Measurements from ENCODE around the gene EFNA3.

EFNA3 gene, protein sequence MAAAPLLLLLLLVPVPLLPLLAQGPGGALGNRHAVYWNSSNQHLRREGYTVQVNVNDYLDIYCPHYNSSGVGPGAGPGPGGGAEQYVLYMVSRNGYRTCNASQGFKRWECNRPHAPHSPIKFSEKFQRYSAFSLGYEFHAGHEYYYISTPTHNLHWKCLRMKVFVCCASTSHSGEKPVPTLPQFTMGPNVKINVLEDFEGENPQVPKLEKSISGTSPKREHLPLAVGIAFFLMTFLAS

DNA sequence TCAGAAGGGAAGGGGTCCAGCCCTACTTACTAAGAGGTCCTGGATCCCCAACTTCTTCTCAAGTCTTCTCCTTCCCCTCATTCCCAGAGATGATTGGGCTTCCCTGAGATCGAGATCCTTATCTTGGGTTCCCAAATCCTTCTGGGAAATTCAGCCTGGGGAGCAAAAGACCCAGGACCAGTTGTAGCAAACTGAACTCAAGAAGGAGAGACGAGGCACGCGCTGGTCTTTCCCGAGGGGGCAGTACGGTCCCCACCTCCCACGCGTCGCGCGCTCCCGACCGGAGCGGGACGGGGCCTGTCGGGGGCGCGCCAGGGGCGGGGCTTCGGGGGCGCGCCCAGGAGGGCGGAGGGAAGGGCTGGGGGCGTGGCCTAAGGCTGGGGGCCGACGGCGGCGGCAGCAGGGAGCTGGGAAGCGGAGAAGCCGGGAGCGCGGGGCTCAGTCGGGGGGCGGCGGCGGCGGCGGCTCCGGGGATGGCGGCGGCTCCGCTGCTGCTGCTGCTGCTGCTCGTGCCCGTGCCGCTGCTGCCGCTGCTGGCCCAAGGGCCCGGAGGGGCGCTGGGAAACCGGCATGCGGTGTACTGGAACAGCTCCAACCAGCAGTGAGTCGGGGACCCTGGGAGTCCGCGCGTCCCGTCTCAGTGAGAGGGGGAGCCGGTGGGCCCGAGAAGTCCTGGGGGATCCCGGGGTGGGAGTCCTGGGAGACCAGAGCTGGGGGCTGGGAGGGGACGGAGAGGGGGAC, at the start of gene EFNA3:
Gene EFNA3, plus strand, starts transcription at position 369 of the 741 bp plus-strand sequence. Its CDS starts 105 bp downstream, at position 474.
- in situ Hi-C loops (cut with MboI; ENCODE audit: low sequenced_read_pairs): loop anchor here (10.0 kb wide), 1 partner anchor 184 kb away; no protein-coding TSS in a partner anchor

DNA sequence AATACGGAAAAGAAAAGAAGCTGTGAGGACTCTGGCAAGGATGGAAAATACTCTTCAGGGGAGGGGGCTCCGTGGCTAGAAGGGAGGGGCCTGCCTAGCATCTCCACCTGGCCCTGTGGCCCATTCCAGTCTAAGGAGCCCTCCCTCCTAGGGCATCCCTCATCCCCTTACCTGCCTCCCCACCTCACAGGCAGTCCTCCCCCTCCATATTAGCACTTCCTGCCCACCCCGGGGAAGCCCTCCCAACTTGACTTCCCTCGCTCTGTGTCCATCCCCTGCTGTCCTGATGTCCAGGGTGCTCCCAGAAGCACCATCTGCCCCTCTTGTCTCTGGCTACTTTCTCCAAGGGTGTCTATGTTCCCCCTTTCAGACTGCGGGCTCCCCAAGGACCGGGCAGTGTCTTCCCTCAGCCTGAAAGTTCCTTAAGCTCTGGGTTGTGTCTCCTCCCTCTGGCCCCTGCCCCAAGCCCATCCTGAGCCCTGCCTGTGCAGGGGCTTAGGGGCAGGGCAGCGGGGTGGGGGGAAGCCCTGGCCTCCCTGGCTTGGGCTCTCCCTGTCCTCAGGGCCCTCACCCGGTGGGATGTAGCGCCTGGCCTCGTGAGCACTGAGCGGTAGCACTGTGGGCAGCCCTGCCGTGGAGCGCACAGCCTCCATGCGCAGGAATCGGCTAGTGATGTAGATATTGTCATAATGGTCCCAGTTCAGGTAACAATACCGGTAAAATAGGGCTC, 49.0 kb upstream of the EFNA3 start:
- in situ Hi-C loops (cut with MboI; ENCODE audit: low sequenced_read_pairs): no loop called here

DNA sequence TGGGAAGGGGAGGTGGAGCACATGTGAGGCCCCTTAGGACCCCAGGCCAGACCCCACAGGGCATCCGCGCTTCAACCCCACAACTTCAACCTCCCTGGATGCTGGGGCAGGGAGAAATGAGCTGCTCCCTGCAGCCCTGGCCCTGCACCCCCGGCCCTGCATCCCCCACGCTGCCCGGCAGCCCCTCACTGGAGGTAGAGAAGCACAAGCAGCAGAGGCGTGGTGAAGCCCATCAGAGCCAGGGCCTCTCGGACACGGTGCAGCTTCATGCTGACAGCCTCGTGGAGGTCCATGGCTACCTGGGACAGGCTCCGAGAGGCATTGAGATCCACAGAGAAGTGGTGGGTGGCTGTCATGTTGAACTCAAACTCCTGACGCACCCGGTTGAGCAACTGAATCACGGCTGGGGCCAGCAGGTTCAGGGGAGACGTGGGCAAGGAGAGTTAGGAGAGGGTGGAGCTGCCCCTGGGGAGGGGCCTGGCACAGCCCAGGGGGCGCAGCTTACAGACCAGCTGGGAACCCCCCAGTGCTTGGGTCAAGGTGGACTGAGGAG, 48.3 kb upstream of the EFNA3 start:
- in situ Hi-C loops (cut with MboI; ENCODE audit: low sequenced_read_pairs): no loop called here

DNA sequence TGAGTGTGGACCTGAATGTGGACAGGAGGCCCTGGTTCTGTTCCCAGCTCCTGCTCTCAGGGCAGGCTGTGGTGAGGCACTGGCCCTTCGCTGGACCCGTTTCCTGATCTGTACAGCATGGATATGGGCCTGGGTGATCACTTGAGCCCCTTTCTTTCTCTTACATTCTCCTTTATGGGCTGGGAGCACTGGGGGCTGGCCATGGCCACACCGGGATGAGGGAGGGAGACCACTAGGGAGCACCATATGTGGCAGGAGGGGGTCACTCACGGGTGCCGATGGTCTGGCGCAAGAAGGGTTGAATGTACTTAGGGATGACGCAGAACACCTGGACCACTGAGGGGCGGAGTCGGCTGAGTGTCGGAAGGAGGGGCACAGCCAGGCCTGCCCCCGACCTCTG, 47.7 kb upstream of the EFNA3 start:
- in situ Hi-C loops (cut with MboI; ENCODE audit: low sequenced_read_pairs): no loop called here

DNA sequence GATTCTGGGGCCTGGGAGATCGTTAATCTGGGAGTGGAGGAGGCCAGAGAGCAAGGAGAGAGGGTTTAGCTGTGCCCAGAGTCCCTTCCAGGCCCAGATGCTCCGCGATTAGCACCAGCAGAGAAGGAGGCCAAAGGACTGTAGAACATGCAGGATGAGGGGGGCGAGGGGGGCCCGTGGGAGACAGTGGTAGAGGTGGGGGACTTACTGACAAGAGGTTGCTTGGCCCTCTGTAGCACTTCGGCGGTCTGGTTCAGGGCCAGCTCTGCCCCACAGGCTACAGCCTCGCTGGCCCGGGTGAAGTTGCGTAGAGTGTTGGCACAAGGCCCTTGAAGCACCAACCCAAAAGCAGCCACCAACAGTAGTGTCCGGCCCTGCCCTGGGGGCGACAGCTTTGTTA, 45.8 kb upstream of the EFNA3 start:
- in situ Hi-C loops (cut with MboI; ENCODE audit: low sequenced_read_pairs): no loop called here

DNA sequence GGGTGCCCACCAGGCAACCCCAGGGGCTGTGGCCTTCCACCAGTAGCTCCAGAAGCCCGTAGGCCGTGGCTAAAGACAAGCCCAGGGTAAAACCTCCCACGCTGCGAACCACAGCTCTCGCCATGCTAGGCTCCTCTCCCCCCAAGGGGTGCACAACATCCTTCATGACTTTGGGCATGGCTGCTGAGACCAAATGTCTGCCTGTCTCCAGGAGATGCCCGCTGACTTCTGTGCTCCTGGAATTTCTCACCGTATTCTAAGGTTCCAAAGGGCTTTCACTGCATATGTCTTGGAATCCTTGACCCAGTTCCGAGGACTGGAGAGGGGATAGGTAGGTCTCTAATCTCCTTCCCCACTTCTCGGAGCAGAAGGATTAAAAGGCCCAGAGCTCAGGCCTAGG, 45.1 kb upstream of the EFNA3 start, which contains the start of the genes DCST1 and DCST2:
Gene DCST1, plus strand, starts transcription at position 301 of the 400 bp plus-strand sequence. CDS start 213 bp downstream, outside the sequence.
Gene DCST2, minus strand, starts transcription at position 258 of the 400 bp plus-strand sequence. Its CDS starts 80 bp downstream, at position 178.
- in situ Hi-C loops (cut with MboI; ENCODE audit: low sequenced_read_pairs): no loop called here

DNA sequence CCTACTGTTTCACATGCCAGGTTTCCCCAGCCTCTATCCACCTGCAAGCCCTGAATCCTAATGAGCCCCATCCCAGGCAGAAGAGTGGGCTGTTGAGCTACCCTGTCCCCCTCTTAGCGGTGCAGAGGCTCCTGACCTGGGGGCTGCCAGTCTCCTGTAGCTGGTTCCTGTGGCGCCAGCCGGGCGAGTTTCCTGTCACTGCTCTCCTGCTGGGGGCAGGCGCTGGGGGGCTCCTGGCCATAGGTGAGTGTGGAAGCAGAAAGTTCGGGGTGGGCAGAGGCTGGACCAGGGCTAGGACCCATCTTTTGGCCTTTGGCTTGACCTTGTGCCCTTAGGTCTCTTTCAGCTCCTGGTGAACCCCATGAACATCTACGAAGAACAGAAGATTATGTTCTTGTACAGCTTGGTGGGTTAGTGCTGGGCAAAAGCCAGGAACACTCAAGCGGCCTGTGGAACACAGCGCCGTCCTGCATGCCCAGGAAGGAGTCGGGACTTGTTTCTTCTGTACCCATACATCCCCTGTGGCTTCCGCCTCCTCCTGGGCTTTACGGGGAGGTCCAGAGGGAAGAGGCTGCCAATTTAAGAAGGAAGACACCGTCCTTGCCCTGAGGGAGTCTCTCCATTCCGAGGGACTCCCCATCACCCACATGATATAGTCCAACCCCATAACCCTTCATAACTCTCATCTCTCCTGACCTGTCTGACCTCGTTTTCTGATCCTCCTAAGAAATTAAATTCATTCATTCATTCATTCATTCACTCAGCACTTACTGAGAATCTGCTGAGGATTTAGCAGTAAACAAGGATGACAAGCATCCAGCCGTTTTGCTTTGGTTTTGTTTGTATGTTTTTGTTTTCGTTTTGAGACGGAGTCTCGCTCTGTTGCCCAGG, 44.1 kb upstream of the EFNA3 start:
- in situ Hi-C loops (cut with MboI; ENCODE audit: low sequenced_read_pairs): no loop called here

DNA sequence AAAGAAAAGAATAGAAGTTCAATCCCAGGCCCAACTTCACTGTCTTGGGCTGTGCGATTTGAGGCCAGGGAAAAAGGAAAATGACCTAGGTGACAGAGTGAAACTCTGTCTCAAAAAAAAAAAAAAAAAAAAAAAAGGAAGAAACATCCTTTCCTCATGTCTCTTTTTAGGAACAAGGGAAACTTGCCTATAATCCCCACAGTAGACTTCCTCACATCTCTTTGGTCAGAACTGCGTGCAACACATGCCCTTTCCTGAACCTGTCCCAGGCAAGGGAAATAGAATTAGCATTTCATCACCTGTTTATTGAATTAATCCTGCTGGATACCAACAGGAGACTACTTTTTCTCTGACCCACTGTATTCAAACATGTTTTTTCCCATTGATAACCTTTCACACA, 42.7 kb upstream of the EFNA3 start:
- in situ Hi-C loops (cut with MboI; ENCODE audit: low sequenced_read_pairs): no loop called here

DNA sequence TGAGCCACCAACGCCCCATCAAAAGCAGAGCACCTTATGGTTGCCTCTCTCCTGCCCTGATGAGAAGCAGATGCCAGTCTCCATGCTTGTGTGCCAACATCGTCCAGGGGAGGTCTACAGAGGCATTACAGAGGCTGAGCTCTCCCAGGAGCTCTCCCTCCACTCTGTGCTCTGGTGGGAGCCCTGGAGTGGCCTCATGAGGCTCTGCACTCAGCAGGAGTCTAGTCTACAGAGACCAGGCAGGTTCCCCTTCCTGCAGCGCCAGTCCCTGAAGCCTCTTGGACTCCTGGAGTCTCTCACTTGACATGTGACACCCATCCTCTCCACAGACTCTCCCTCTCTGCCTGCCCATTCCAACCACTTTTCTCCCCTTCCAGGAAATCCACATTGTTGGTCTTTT, 41.6 kb upstream of the EFNA3 start:
- in situ Hi-C loops (cut with MboI; ENCODE audit: low sequenced_read_pairs): no loop called here

DNA sequence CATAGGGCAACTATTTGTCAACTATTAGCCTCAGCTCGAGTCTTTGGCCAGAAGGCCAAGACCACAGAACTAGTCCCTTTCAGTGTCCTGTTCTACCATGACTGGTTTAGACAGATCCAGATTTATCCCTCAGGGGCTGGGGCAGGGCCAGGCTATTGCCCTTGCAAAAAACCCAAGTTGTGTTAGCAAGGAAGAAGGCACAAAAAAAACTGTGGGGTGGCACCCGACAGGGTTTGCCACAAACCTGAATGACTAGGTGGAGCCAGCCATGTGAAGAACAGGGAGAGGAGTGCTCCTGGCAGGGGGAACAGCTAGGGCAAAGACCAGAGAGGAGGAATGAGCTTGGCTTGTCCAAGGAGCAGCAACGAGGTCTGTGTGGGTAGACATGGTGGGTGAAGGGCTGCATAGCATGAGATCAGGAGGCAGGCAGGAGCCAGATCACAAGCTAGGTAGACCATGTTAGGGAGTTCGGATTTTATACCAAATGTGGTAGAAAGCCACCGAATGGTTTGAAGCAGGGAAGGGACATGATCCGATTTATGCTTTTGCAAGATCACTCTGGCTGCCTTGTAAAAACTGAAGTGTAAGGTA, 40.7 kb upstream of the EFNA3 start:
- in situ Hi-C loops (cut with MboI; ENCODE audit: low sequenced_read_pairs): no loop called here

DNA sequence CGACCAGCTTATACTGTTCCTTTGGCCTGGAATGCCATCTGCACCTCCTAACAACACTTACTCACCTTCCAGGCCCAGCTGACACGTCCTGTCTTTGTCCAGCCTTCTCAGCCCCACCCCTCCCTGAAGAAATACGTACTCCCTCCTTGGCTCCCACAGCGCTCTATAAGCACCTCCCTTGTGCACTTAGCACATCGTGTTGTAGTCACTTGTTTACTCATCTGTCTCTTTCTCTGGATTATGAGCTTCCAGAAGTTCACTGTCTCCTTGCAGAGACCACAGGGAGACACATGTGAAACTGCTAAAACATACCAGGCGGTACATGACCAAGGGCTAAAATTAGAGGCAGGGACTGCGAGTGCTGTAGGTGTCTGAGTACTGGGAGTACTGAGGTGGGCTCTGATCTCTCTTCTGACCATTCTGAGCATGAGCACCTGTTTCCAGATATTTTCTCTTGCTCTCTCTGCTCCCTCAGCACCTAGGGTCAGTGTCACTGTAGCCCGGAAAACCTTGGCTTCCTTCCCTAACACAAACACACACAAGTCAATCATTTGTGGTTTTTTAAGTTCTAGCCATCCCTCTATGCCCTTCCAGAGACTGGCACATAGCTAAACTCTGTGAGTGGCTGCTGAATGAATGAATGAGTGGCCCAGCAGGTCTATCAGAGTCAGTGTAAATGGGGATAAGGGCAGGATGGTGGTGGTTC, 39.9 kb upstream of the EFNA3 start:
- in situ Hi-C loops (cut with MboI; ENCODE audit: low sequenced_read_pairs): no loop called here

DNA sequence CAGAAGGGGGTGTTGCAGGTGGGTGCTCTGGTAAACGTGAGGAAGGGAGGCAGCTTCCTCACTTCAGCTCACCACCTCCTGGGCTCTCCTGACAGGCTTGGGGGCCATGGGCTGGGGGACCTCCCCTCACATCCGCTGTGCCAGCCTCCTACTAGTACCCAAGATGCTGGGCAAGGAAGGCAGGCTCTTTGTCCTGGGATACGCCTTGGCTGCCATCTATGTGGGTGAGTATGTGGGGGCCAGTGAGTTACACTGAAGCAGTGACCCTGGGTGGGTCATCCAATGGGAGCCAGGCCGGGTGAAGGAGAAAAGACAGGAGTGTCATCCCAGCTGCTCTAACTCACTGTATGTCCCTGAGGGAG, 39.3 kb upstream of the EFNA3 start:
- in situ Hi-C loops (cut with MboI; ENCODE audit: low sequenced_read_pairs): no loop called here

DNA sequence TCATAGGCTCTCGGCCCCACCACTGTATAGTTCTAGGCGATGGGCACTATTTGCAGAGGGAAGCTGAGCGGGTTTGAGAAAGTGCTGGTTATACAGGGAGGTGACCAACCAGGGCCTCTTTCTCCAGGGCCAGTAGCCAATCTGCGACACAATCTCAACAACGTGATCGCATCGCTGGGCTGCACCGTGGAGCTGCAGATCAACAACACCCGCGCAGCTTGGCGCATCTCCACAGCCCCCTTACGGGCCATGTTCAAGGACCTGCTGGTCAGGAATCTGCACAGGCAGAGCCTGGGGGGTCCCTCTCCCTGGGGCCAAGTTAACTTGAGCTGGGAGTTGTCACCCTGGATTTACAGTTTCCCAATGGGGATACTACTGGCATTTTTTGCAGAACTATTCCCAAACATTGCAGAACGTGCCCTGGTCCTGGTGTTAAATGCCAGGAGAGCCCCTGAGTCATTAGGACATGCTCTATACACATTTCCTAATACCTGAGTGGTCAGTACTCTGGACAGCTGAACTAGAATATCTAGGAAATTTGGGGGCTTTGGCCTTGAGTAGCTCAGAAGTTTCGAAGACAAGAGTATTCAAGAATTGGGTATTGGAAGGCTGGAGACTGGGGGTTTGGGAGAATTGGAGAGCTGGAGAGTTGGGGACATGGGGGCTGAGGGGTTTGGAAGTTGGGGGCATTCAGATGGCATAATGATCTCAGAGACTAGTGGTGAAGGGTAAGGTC, 38.1 kb upstream of the EFNA3 start:
- in situ Hi-C loops (cut with MboI; ENCODE audit: low sequenced_read_pairs): no loop called here

DNA sequence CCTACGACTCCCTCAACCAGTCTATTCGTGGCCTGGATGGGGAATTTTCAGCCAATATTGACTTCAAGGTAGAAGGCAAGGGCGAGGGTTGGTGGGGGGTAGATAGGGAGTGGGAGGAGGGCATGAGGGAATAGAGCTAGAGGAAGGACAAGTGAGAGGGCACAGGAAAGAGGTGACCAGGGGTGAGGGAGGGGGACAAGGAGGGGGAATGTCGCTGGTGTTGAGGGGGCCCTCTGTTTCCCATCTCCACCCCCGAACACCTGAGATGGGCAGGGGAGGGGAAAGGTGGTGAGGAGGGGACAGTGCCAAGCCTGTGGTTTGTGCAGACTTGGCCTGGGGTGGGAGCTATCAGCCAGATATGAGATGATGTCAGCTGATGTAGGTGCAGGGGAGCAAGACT, 35.8 kb upstream of the EFNA3 start:
- in situ Hi-C loops (cut with MboI; ENCODE audit: low sequenced_read_pairs): no loop called here

DNA sequence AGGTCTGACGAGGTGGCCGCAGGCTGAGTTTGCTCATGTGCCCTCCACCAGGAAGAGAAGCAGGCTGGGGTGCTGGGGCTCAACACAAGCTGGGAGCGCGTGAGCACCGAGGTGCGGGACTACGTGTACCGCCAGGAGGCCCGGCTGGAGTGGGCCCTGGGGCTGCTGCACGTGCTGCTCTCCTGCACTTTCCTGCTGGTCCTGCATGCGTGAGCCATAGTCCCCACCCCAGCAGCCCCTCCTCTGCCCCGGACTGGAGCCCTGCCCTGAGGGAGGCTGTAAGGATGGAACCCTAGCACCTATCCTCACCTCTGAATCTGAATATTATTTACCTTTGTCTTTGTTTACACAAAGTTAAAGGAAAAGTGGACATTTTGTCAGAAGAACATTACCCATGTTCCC, 35.3 kb upstream of the EFNA3 start:
- in situ Hi-C loops (cut with MboI; ENCODE audit: low sequenced_read_pairs): no loop called here

DNA sequence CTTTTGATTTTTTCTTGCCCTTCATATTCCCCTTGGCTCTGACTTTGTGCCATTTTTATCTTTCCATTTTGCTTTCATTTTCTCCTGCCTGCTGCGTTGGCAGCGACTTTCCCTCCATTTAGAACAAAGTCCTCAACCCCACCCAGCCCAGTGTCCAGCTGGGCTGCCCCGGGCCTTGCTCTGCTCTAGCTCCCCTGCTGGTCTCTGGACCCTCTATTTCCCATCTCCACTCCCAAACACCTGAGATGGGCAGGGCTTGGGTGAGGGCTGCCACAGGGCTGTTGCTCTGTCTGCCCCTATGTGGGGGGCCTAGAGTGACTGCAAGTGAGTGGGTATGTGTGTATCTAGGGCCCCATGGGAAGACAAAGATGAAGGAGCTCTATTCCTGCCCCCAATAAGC, 34.8 kb upstream of the EFNA3 start:
- in situ Hi-C loops (cut with MboI; ENCODE audit: low sequenced_read_pairs): no loop called here

DNA sequence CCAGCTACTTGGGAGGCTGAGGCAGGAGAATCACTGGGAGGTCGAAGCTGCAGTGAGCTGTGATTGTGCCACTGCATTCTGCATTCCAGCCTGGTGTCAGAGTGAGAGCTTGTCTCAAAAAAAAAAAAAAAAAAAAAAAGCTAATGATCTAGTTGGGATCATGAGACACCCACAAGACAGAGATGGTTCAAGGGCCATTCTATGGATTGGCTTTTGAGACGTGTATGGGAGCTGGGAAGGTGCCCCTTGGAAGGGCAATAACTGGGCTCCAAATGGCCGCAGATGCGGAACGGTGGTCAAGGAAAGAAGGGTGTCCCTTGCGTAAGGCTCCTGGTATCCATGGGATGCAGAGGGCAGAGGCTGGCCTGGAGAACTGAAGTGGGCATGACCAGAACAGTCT, 34.3 kb upstream of the EFNA3 start:
- in situ Hi-C loops (cut with MboI; ENCODE audit: low sequenced_read_pairs): no loop called here

DNA sequence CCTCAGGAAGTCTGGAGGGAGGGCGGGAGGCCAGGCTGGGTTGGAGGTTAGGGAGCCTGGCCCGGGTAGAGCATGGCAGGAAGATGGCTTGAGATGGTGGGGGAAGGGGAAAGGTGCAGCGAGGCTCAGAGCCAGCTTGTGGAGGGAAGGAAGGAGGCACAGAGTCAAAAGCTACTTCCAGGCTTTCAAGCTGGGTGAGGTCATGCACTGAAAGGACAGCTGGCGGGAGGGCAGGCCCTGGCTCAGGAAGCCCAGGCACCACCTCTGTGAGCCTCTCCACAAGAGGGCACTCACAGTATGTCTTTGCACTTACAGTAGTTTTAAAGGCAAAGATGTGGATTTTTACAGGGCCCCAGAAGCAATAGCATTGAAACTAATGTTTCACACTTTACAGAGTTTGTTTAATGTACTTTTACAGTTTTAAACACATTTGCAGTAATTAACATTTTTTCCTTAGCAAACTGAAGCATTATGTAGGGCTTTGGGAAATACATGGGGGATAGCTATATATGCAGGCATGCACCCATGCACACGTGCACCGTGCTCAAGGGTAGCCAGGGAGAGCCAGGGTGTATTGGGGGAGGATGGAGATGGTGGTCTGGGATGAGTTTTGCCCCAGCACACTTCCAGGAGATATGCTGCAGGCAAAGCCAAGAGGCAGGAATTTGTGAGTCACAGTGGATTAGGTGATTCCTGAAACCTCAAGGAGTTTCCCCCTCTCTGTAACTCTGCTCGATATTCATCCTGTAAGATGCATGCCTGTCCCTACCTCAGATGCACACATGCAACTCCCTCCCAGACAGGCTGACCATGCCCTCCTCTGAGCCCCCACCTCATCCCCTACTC, 33.6 kb upstream of the EFNA3 start:
- in situ Hi-C loops (cut with MboI; ENCODE audit: low sequenced_read_pairs): no loop called here

Measured in HL-60/S4 treated with retinoic acid at 250 ng/mL for 4 days and 3 days (cell line).